Skeletal muscle cell (primary cell): Measurements from ENCODE around the gene RAD23A.
"Not testable (repeated sequence)": the region's sequence is repeated elsewhere in the genome, so short reads cannot be mapped to it uniquely, and the experiment has no call there.

Experiments used
- DNase-seq: peaks from one replicate; pipeline ENCODE4 v3.0.0-alpha.2; 2010; ENCODE audit warnings: low read depth
- H3K4me3 ChIP-seq: 2 replicates; pipeline ENCODE4 v1.5.1; 2011; ENCODE audit warnings: low read depth, mild to moderate bottlenecking, control low read depth, low read length, moderate library complexity

The RAD23A gene

DNA sequence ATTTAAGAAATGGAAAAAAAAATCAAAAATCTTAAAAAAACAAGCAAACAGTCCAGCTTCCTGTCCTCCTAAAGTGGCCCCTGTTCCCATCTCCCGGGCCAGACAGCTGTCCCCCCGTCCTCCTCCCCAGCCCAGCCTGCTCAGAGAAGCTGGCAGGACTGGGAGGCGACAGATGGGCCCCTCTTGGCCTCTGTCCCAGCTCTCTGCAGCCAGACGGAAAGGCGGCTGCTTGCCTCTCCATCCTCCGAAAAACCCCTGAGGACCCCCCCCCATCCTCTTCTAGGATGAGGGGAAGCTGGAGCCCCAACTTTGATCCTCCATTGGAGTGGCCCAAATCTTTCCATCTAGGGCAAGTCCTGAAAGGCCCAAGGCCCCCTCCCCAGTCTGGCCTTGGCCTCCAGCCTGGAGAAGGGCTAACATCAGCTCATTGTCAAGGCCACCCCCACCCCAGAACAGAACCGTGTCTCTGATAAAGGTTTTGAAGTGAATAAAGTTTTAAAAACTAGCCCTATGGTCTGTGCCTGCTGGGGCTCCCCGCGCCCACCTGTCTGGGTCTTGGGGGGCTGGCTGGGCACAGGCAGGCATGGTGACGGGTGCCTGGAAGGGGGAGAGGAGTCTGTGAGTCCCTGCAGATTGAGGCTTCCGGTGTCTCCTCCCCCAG lies 7.6 kb downstream of the RAD23A start:
- no peak for DNase-seq

GRCh38 chr19:12953799-12954611 lies 8.3 kb downstream of the RAD23A start:
- H3K4me3 ChIP-seq = no peak overlapping the region
- DNase-seq = no peak

More for the DNA sequence above, 7.6 kb downstream of the RAD23A start:
- H3K4me3 ChIP-seq = no peak overlapping the region

DNA sequence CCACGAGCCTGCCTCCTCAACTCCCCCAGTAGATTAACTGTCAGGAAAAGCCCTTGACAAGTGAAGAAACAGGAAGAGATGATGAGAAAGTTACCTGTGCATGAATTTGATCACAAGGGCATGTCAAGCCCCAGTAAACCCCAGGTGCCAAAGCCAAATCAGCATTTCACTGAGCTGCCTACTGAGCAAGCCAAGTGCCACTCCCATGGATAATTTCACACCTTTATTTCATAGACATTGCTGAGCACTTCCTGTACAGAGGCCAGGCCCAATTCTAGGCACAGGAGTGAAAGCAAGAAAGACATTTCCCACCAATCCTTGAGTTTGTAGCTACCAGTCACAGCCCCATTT lies 8.9 kb downstream of the RAD23A start:
- H3K4me3 ChIP-seq = no peak overlapping the region
- no peak for DNase-seq

DNA sequence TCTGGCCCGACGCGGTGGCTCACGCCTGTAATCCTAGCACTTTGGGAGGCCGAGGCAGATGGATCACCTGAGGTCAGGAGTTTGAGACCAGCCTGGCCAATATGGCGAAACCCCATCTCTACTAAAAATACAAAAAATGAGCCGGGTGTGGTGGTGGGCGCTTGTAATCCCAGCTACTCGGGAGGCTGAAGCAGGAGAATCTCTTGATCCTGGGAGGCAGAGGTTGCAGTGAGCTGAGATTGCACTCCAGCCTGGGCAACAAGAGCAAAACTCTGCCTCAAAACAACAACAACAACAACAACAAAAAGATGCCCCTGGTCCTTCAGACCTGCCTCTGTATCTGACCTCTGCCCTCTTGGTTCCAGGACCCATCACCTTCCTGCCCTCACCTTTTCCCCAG lies 9.9 kb downstream of the RAD23A start:
- DNase-seq = not testable (repeated sequence)
- peak overlapping the region; percentile 81 for H3K4me3 ChIP-seq

GRCh38 chr19:12955996-12956395 lies 10.3 kb downstream of the RAD23A start:
- no peak for DNase-seq
- H3K4me3 ChIP-seq = peak overlapping the region; percentile 81

DNA sequence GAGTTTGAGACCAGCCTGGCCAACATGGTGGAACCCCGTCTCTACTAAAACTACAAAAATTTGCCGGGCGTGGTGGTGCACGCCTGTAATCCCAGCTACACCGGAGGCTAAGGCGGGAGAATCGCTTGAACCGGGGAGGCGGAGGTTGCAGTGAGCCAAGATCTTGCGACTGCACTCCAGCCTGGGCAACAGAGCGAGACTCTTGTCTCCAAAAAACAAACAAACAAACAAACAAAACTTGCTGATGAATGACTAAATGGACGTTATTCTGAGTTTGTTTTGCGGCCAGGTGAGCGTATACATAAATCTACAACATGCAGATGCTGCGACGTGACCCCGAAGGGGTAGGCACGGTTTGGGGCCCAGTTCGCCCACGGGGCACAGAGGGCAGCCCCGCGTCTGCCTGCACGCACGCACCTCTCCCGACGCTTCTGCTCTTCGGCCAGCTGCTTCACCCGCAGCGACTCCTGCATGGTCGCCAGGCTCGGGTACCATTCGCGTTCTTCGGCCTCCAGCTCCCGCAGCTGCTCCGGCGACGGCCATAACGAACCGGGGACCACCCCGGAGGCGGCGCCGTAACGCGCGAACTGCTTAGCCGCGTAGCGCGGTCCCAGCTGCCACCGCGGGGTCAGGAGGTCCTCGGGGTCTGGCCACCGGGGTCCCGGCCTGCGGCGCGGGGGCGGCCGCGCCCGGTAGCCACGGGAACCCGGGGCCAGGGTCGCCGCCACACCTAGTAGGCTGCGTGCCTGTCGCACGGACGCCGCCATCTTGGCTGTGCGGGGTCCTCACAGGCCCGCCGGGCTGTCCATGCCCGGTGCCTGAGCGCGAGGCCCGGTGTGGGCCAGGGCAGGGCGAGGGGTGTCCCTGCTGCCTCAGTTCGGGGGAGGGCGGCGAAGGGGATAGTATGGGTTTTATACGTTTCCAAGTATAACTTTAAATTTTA lies 11.1 kb downstream of the RAD23A start, which contains the start of gene GADD45GIP1:
Gene GADD45GIP1 (minus strand): TSS at position 778 of the 943 bp plus-strand sequence. CDS start 11 bp downstream, at position 767.
- peak within 1 kb of the TSS; percentile 81 for H3K4me3 ChIP-seq
- DNase-seq = no peak

DNA sequence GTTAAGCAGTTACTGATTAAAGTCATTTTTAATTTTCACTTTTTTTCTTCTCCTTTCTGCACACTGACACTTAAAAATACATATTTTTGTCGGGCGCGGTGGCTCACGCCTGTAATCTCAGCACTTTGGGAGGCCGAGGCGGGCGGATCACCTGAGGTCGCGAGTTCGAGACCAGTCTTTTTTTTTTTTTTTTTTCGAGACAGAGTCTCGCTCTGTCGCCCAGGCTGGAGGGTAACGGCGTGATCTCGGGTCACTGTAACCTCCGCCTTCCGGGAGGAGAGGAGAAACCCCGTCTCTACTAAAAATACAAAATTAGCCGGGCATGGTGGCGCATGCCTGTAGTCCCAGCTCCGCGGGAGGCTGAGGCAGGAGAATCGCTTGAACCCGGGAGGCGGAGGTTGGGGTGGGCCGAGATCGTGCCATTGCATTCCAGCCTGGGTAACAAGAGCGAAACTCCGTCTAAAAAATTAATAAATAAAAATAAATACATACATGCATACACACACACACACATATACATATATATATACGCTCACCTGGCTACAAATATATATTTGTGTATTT lies 11.8 kb downstream of the RAD23A start:
- not testable (repeated sequence) for DNase-seq
- peak overlapping the region; percentile 81 for H3K4me3 ChIP-seq

DNA sequence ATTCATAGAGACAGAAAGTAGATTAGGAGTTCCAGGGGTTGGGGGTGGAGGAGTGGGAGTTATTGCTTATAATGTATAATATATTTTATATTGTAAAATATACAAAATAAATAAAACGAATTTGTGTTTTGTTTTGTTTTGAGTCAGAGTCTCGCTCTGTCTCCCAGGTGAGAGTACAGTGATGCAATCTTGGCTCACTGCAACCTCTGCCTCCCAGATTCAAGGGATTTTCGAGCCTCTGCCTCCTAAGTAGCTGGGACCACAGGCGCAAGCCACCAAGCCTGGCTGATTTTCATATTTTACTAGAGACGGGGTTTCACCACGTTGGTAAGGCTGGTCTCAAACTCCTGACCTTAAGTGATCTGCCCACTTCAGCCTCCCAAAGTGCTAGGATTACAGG lies 13.8 kb downstream of the RAD23A start:
- no peak for DNase-seq
- H3K4me3 ChIP-seq = no peak overlapping the region

- peak overlapping the region; percentile 52 for H3K4me3 ChIP-seq
- DNase-seq = no peak
These were observed 19.6 kb downstream of the RAD23A start for GRCh38 chr19:12965017-12965811.

GRCh38 chr19:12965812-12966135 lies 20.1 kb downstream of the RAD23A start:
- no peak for DNase-seq
- H3K4me3 ChIP-seq = no peak overlapping the region

GRCh38 chr19:12967907-12968306 lies 22.2 kb downstream of the RAD23A start:
- DNase-seq = no peak
- H3K4me3 ChIP-seq = no peak overlapping the region

- no peak within 1 kb of the TSS for H3K4me3 ChIP-seq
- no peak for DNase-seq
These were observed 23.8 kb downstream of the RAD23A start, which contains the start of gene DAND5 for GRCh38 chr19:12969292-12969988. DAND5 (plus strand) TSS chr19:12969576; CDS start chr19:12969661, 85 bp downstream.

- H3K4me3 ChIP-seq = no peak overlapping the region
- DNase-seq = no peak
These were observed 24.6 kb downstream of the RAD23A start for GRCh38 chr19:12970070-12970820.

- DNase-seq = no peak
- H3K4me3 ChIP-seq = no peak overlapping the region
These were observed 27.6 kb downstream of the RAD23A start for GRCh38 chr19:12973236-12973635.

DNA sequence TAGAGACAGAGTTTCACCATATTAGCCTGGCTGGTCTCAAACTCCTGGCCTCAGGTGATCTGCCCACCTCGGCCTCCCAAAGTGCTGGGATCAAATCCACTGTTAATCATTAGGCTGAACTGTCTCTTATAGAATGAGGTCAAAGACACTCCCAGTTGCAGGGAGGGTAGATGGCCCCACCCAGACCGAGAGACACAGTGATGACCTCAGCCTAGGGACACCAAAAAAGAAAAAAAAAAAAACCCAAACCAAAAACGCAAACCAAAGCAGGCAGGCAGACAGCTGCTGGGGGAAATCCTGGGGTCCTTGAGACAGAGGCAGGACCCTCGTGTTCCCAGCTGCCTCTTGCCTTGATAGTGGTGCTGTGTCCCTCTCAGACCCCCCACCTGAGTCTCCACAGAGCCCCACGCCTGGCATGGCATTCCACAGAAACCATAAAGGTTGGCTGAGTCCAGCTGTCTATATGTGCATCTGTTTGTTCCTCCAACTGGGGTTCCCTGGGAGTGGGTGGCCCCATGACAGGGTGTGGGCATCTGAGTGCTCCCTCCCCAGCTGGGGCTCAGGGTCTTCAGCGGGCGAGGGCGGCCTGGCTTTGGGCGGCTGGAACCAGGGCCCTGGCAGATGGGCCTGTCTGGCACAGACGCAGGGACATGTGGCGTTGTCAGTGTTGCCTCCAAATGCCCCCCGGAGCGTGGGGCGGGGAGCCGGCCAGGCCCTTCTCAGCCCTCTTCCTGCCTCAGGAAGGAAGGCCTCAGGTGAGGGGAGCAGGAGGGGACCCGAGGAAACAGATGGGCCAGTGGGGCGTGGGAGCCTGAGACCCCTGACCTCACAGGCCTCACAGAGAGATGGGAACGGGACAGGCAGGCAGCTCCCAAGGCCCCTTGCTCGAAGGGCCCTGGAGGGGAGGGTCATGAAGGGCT lies 28.9 kb downstream of the RAD23A start:
- no peak for DNase-seq
- no peak overlapping the region for H3K4me3 ChIP-seq

- no peak overlapping the region for H3K4me3 ChIP-seq
- no peak for DNase-seq
These were observed 29.6 kb downstream of the RAD23A start for GRCh38 chr19:12975221-12975741.
